G401.6 (cell line): Measurements from ENCODE around the gene PHF13.

Source experiments
- FAIRE-seq: peaks from 2 replicates; lab custom pipeline; 2012; peaks lifted over from hg19 to GRCh38; lab: Jason Lieb, UNC

Gene PHF13

GRCh38 chr1:6666696-6667095 is 53.2 kb downstream of the PHF13 start:
- no peak for FAIRE-seq

GRCh38 chr1:6667139-6667538 is 53.6 kb downstream of the PHF13 start:
- no peak for FAIRE-seq

GRCh38 chr1:6668503-6668902 is 55.0 kb downstream of the PHF13 start:
- no peak for FAIRE-seq

GRCh38 chr1:6672558-6672957 is 59.0 kb downstream of the PHF13 start:
- no peak for FAIRE-seq
